ENCODE results near the gene THOC6.
"Not testable (repeated sequence)": the region's sequence is repeated elsewhere in the genome, so short reads cannot be mapped to it uniquely, and the experiment has no call there.

The THOC6 gene

DNA sequence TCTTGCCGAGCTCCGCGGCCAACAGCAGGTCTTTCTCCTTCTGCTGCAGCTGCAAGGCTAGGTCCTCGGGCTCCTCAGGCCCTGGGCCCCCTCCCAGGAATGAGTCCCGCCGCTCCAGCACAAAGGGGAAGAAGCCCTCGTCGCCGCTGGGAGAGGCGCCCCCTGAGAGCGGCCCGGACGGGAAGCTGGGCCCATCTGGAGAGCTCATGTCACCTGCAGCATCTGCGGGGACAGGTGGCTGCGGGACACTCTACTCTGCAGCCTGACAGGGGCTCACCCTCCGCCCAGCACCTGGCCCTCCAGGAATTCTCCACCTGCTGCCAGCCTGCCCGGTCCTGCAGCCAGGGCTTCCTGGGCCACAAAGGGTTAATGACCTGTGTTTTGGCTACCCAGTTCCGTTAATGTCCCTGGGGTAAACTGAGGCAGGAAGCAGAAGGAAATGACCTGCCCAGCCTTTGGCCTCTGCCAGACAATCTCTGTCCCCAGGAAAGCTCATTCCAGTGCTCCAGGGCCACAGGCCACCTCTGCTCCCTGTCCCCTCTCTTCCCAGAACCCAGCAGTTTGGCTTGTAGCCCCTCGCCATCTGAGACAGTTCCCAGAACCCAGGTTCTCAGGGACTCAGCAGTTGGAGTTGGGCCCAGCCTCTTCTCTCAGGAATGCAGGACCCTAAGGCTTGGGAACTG lies 11.6 kb downstream of the THOC6 start:
- no peak for DNase-seq

DNA sequence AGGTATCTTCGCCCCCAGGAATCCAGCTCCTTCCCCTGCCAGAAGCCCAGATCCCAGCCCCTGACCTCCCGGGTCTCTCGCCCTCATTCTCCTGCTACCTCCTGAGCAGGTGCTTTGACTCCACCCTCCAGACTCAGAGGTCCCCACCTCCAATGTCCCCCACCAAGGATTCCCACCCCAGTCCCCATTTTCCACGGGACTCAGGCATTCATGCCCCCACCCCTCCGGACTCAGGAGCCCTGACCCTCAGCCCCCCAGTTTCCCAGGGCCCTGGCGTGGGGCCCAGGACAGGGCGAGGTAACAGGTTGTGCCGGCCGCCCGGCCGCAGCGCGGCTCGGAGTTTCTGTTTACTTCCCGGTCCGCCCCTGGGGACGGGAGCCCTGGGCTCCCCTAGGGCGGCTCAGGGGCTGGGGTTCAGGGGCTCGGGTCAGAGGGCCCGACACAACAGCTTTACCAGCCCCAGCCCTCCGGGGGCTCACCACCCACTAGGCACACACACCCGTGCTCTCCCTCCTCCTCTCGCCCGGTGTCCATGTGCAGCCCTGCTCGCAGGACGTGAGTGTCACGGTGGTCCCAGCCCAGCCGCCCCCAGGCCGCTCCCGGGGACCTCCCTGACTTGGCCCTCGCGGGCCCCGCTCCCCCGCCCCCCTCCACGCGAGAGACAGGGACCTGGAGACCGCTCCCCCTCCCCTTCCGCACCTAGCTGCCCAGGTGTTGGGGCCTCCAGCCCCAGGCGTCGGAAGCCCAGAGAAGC lies 12.3 kb downstream of the THOC6 start:
- no peak for DNase-seq

DNA sequence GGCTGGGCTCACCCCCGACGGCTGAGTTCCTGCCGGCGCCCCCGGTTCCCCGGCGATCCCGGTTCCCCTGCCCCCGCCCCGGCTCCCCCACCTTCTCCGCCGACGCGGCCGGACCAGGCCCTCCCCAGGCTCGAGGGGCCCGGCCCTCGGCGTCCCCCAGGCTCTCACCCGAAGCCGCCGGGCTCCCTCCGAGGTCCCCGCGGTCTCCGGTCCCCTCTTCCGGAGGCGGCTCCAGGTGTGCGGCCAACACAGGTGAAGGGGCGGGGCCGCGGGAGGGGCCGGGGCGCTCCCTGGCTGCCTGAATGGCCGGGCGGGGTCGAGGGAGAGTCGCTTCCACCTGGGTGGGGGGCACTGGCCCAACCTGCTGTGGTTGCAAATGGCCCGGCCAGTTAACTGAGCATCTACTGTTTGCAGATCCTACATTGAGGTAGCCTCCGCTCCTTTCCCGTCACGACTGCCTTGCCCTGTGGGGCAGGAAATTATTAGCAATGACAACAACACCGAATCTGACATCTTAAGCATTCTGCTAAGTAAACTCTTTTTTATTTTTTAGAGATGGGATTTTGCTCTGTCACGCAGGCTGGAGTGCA lies 13.0 kb downstream of the THOC6 start, which contains the start of gene BICDL2:
TSS of gene BICDL2 (minus strand) at position 219 of the 590 bp plus-strand sequence. CDS start 1,448 bp downstream, outside the sequence.
- no peak for DNase-seq

DNA sequence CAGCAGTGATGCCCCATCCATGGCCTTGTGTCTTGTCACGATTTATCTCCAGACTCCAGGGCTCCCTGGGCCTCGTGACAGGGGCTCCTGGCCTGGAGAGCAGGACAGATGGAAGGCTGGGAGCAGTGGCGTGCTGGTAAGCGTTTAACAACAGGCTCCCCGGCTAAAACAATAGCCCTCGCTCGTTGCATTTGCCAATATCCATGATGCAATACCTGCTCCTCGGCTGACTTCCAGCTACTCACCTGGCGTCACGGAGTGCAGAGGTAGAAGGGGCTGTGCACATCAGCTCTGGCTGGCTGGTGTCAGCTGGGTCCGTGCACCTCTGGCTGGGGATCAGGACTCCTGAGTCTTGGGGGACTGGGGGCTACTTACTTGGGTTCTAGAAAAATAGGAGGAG lies 14.4 kb downstream of the THOC6 start:
- DNase-seq, result no peak

DNA sequence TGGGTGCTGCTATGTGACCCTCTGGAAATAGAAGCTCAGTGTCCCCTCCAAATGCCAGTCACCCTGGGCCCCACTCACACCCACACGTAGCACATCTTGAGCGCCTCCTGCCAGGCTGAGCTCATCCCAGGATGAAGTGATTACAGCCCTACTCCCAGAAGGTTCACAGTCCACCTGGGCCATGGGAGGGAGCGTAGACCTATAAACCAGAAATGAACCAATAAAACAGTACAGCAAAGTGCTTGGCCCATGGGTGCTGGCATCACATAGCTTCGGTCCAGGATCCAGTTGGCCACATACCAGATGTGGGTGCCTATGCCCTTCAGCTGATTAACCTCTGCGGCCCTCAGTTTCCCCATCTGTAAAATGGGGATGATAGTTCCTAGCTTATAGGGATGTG lies 15.1 kb downstream of the THOC6 start:
- no peak for DNase-seq

DNA sequence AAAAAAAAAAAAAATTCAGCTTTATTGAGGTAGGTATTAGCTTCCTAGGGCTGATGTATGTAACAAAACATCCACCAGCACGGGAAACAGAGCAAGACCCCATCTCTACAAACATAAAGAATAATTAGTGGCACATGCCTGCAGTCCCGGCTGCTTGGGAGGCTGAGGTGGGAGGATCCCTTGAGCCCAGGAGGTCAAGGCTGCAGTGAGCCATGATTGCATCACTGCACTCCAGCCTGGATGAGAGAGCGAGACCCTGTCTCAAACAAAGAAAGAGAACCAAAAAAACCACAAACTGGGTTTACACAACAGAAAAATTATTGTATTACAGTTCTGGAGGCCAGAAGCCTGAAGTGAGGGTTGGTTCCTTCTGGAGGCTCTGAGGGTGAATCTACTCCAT lies 18.5 kb downstream of the THOC6 start:
- DNase-seq, result no peak

DNA sequence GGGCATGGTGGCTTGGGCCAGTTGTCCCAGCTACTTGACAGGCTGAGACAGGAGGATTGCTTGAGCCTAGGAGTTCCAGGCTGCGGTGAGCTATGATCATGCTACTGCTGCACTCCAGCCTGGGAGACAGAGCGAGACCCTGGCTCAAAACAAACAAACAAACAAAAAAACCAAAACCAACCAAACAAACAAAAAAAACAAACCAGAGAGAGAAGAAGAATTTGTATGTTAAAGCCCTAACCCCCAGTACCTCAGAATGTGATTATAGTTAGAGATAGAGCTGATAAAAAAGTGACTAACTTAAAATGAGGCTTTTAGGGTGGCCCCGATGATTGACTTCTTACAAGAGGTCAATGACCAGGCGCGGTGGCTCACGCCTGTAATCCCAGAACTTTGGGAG lies 20.9 kb downstream of the THOC6 start:
- no peak for DNase-seq

DNA sequence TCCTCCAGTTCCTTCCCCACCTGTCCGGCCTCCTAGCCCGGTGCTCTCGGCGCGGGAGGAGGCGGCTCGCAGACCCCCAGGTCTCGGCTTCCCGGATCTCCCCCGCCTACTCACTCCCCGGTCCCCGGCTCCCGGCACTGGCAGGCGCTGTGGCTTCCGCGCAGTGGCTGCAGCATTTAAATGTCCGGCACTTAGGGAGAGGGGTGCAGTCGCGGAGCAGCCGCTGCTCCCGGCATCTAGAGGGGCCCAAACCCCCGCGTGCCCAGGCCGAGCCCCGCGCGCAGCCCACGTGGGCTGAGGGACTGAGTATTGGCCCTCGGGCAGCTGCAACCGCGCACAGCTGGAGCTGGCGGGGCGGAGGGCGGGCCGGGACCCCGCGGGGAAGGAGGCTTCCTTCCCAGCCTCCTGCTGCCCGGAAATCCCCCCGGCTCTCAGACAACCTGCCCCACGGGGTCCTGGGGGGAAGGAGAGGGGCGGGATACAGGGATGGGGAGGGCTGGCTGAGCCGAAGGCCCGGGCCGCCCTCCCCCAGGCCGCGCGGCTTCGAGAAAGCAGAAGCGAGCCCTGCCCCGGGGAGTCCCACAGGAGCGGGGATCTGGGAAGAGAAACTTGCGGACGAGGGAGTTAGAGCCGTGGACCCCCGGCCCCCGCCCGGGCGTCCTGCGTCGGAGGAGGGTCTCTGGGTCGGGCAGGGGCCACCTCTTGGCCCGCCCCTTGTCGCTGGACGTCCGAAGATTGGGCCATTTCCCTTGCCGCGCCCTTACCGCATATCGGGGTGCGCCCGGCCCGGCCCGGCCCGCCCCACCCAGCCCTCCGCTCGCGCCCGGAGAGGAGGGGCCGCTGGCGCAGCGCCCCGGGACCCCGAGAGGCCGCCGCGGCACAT lies 22.2 kb downstream of the THOC6 start, which contains the start of gene MMP25:
TSS of gene MMP25 (plus strand) at position 804 of the 883 bp plus-strand sequence. CDS start 357 bp downstream, outside the sequence.
- no peak for DNase-seq

DNA sequence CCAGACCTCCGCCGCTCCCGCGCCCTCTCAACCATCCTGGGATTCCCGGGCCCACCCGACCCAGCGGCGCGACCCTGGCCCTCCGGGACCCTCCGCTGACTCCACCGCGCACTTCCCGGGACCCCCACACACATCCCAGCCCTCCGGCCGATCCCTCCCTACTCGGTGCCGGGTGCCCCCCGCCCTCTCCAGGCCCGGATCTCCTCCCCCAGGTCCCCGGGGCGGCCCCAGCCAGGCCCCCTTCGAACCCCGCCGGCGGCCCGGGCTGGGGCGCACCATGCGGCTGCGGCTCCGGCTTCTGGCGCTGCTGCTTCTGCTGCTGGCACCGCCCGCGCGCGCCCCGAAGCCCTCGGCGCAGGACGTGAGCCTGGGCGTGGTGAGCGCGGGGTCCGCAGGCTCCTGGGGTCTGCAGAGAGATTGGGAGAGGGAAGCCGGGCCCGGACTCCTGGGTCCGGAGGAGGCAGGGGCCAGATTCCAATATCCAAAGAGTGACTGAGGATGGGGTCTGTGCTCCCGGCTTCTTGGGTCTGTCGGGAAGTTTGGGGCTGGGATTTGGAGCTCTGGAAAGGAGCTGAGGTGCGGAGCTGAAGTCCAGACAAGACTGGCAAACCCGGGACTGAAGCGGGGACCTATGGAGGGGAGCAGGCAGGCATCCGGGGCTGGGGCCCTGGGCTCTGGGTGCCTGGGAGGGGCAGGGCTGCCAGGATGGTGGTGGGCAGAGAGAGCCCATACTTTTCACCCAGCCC lies 23.0 kb downstream of the THOC6 start:
- no peak for DNase-seq

DNA sequence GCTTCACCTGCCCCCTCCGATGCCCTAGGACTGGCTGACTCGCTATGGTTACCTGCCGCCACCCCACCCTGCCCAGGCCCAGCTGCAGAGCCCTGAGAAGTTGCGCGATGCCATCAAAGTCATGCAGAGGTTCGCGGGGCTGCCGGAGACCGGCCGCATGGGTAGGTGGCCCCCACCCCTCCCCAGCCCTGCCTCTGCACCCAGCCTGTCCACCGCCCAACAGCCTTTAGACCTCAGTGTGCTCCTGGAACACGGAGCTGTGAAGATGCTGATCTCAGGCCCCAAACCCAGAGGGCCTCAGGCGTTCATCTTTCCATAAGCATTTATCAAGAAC lies 23.5 kb downstream of the THOC6 start:
- DNase-seq, result no peak

DNA sequence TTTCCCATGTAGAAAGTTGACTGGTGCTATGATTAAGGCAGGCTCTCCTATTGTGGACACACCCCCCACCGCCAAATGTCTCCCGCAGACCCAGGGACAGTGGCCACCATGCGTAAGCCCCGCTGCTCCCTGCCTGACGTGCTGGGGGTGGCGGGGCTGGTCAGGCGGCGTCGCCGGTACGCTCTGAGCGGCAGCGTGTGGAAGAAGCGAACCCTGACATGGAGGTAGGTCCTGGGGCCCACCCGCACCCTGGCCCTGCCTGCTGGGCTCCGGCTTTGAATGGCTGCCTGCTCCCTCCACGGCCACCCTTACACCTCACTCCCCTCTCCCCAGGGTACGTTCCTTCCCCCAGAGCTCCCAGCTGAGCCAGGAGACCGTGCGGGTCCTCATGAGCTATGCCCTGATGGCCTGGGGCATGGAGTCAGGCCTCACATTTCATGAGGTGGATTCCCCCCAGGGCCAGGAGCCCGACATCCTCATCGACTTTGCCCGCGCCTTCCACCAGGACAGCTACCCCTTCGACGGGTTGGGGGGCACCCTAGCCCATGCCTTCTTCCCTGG lies 26.2 kb downstream of the THOC6 start:
- DNase-seq, result no peak

DNA sequence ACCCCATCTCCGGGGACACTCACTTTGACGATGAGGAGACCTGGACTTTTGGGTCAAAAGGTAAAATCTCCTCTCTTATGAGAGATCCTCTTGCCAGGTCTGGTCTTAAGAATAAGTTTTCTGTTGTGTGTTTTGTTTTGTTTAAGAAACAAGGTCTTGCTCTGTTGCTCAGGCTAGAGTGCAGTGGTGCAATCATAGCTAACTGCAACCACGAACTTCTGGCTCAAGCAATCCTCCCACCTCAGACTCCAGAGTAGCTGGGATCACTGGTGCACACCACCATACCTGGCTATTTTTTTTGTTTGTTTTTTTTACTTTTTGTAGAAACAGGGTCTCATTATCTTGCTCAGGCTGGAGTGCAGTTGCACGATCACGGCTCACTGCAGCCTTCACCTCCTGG lies 26.7 kb downstream of the THOC6 start:
- DNase-seq, result no peak

DNA sequence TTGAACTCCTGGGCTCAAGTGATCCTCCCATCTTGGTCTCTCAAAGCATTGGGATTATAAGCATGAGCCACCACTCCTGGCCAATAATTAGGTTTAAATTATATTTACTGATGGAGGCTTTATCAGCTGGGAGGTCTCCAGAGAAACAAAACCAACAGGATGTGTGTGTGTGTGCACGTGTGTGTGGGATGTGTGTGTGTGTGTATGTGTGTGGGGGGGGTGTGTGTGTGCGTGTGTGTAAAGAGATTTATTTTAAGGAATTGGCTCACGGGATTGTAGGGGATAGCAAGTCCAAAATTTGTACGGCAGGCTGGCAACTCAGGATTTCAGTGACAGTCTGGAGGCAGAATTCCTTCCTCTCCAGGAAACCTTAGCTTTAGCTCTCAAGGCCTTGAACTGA lies 27.2 kb downstream of the THOC6 start:
- no peak for DNase-seq

DNA sequence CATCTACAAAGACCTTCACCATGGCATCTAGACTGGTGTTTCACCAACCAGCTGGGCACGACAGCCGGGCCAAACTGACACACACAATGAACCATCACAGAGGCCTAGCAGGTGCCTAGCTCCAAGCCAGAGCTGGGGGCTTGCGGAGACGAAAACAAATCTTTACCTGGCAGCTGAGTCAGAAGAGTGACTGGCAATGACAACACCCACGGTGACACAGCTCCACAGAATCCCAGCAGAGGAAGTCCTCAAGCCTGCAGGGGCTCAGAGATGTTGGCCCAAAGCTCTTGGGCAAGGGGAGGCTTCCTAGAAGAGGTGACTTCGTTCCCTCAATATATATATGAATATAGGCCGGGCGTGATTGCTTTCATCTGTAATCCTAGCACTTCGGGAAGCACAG lies 27.7 kb downstream of the THOC6 start:
- DNase-seq, result no peak

DNA sequence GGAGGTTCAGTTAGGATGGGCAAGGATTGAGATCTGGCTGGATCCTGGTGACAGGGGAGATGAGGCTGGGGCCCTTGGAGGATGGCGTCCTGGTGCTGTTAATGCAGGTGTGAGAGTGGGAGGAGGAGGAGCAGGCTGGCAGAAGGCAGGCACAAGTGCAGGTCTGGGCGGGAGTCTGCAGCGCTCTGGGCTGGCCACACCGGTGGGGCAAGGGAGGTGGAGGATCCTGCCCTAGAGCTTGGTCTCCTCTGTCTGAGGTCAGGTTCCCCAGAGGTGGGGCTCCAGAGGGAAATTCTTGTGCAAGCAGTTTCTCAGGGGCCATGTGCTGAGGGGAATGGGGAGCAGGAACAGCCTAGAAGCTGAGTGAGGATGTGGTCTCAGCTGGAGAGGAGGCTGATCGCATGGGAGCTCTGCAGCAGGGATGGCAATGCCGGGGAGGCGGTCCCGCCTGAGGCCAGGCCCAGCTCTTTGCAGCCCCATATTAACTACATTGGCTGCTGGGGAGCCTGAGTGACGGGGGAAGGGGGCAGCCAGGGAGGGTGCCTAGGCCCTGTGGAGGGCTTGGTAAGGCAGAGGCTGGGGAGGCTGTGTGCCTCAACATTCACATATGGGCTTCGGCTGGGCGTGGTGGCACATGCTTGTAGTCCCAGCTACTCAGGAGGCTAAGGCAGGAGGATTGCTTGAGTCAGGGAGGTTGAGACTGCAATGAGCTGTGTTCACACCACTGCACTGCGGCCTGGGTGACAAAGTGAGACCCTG lies 28.9 kb downstream of the THOC6 start:
- DNase-seq, result not testable (repeated sequence)

DNA sequence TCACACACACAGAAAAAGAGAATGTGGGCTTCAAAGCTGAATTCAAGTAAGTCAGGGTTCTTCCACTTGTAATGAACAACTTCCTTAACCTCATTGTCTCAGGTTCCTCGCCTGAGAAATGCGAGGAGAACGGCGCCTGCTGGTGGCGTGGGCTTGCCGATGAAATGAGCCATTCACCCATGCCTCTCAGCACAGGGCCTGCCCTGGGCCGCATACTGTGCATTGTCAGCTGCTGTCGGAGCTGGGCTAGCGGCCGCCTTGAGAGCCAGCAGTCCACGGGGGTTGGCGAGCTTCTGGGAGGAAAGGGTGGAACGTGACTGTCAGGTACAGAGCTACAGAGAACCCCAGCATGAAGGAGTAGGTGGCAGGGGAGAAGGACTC lies 29.5 kb downstream of the THOC6 start:
- not testable (repeated sequence) for DNase-seq

DNA sequence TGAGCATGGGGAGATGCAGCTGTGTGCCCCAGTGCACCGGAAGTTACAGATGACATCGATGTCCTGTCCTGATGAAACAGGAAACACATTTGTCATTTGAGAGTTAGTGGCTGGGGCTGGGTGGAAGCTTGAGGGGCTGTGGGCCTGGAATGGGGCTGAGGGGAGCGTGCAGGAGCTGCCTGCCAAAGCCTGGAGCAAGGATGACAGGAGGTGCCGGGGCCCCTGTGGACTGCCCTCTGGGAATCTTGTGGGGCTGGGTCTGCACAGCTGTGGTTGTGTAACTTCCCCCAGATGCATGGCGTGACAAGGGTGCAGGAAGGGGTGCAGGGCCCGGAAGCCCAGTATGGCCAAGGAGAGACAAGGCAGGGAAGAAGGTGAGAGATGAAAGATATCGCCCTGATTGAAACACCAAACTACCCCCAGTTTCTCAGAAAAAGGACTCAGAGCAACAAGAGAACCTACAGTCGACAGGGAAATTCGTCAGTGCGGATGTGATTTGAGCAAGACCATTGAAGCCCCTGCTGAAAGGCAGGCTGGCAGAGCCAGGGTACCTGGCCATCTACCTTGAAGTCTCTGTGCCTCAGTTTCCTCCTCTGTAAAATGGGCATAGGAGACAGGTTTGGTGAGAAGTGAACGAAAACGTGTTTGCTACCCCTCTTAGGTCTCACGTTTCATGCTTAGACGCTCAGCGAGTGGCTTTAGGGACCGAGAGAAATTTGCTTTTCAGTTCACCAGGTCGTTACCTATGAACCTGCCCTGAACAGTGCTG lies 31.3 kb downstream of the THOC6 start:
- DNase-seq, result no peak

DNA sequence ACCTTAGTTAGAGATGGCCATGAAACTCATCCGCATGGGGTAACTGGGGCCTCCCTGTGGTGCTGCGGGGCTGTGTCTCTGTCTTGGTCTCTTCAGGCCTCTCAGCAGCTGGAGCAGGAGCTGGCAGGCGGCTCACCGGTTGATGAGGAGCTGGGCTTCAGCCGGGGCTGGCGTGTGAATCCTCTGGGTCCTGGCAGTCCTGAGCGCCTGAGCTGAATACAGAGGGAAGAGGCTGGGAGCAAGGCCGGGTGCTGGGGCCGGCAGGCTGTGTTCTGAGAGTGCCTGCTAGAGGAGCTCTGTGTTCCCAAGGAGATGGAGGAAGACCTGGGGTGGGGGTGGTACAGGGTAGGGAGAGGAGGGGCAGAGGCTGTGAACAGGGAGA lies 31.9 kb downstream of the THOC6 start:
- not testable (repeated sequence) for DNase-seq

DNA sequence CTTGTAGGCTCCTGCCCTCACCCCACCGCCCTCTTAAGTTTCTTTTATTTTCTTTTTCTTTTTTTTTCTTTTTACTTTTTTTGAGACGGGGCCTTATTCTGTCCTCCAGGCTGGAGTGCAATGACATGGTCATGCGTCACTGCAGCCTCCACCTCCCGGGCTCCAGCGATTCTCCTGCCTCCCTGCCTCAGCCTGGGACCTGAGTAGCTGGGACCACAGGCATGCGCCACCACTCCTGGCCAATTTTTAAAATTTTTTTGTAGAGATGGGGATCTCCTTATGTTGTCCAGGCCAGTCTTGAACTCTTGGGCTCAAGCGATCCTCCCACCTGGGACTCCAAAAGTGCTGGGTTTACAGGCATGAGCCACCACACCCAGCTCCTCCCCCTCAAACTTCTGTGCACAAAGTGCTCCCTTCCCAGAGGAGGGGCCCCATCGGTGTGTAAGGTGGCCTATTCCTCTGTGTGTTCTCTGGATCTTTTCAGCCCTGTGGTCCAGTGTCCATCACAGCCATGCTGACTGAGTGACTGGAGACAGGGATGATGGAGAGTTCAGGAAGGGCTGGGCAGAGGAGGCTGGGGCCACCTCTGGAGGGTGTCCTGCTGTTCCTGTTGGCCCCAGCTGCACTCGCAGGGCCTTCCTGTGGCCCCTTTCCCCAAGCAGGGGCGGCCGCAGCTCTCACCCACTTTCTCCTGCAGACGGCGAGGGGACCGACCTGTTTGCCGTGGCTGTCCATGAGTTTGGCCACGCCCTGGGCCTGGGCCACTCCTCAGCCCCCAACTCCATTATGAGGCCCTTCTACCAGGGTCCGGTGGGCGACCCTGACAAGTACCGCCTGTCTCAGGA lies 32.7 kb downstream of the THOC6 start:
- no peak for DNase-seq
